ENCODE results near the gene RWDD3. TPM values are rescaled to one million over a fixed set of nuclear protein-coding genes. Genes with fewer than 3 reads are reported as not detected.

RWDD3 gene
- total RNA-seq, 1 donor from 2014 or later: 11.8 TPM

GRCh38 chr1:95197616-95198252 lies 36.3 kb upstream of the RWDD3 start:
- TF ChIP-seq CTCF (IDR thresholded peaks at IDR 0.05): no peak
- Histone ChIP-seq H3K27ac (no peak overlapping the region), H3K36me3 (no peaks in the 10 kb centered on the region), H3K4me1 (no peaks in the 10 kb centered on the region), H3K4me3 (no peak overlapping the region), H3K27me3 (ENCODE audit: low read depth) (no peaks in the 10 kb centered on the region), H3K9me3 (no peaks in the 10 kb centered on the region)
- ATAC-seq: peak; percentile 59 to 70
- intact Hi-C loops (cut with DNase I): no loop called here
- no peak for DNase-seq

GRCh38 chr1:95201905-95202304 lies 32.1 kb upstream of the RWDD3 start:
- no peaks in the 10 kb centered on the region for H3K36me3 ChIP-seq
- no peak for DNase-seq
- H3K4me1 ChIP-seq: no peaks in the 10 kb centered on the region
- no peak for TF ChIP-seq CTCF (IDR thresholded peaks at IDR 0.05)
- no peak overlapping the region for H3K4me3 ChIP-seq
- H3K27me3 ChIP-seq (ENCODE audit: low read depth): no peaks in the 10 kb centered on the region
- H3K27ac ChIP-seq: no peak overlapping the region
- intact Hi-C loops (cut with DNase I): no loop called here
- H3K9me3 ChIP-seq: no peaks in the 10 kb centered on the region
- no peak for ATAC-seq

GRCh38 chr1:95203908-95204437 lies 30.0 kb upstream of the RWDD3 start:
- no peaks in the 10 kb centered on the region for H3K4me1 ChIP-seq
- intact Hi-C loops (cut with DNase I): no loop called here
- ATAC-seq (no peak), DNase-seq (no peak)
- no peaks in the 10 kb centered on the region for H3K27me3 ChIP-seq (ENCODE audit: low read depth)
- H3K4me3 ChIP-seq: no peak overlapping the region
- H3K36me3 ChIP-seq: no peaks in the 10 kb centered on the region
- H3K9me3 ChIP-seq: no peaks in the 10 kb centered on the region
- TF ChIP-seq CTCF (IDR thresholded peaks at IDR 0.05): no peak
- no peak overlapping the region for H3K27ac ChIP-seq

GRCh38 chr1:95206514-95206913 lies 27.5 kb upstream of the RWDD3 start:
- H3K4me1 ChIP-seq: no peaks in the 10 kb centered on the region
- ATAC-seq: no peak
- no peak overlapping the region for H3K4me3 ChIP-seq
- intact Hi-C loops (cut with DNase I): no loop called here
- H3K36me3 ChIP-seq: no peaks in the 10 kb centered on the region
- no peaks in the 10 kb centered on the region for H3K9me3 ChIP-seq
- no peak for TF ChIP-seq CTCF (IDR thresholded peaks at IDR 0.05)
- no peaks in the 10 kb centered on the region for H3K27me3 ChIP-seq (ENCODE audit: low read depth)
- H3K27ac ChIP-seq: no peak overlapping the region
- no peak for DNase-seq

GRCh38 chr1:95207223-95207935 lies 26.6 kb upstream of the RWDD3 start:
- no peaks in the 10 kb centered on the region for H3K27me3 ChIP-seq (ENCODE audit: low read depth)
- intact Hi-C loops (cut with DNase I): no loop called here
- H3K27ac ChIP-seq: no peak overlapping the region
- no peaks in the 10 kb centered on the region for H3K4me1 ChIP-seq
- no peak for TF ChIP-seq CTCF (IDR thresholded peaks at IDR 0.05)
- no peak overlapping the region for H3K4me3 ChIP-seq
- DNase-seq (no peak), ATAC-seq (no peak)
- no peaks in the 10 kb centered on the region for H3K9me3 ChIP-seq
- no peaks in the 10 kb centered on the region for H3K36me3 ChIP-seq
